ENCODE data around the gene CDC42BPA.
"Not testable (repeated sequence)": the region's sequence is repeated elsewhere in the genome, so short reads cannot be mapped to it uniquely, and the experiment has no call there.

Gene CDC42BPA

GRCh38 chr1:227112538-227112937, 205.8 kb downstream of the CDC42BPA start:
- no peak for DNase-seq

DNA sequence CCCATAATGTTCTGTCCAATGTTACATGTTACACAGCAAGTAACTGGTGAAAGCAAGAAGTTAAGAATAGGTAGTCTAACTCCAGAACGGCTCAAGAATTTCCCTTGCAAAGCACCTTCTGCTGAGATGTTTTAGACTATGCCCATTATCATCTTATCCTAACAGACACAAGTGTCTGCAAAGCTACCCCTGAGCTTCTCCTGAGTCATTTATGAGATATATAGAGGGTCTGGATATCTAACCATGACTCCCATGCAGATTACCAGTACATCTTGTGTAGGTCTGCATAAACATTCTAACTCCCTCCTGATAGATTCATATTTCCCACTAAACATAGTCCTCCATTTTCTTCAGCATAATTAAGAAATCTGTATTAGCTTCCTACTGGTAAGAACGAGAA, 206.5 kb downstream of the CDC42BPA start:
- no peak for DNase-seq

DNA sequence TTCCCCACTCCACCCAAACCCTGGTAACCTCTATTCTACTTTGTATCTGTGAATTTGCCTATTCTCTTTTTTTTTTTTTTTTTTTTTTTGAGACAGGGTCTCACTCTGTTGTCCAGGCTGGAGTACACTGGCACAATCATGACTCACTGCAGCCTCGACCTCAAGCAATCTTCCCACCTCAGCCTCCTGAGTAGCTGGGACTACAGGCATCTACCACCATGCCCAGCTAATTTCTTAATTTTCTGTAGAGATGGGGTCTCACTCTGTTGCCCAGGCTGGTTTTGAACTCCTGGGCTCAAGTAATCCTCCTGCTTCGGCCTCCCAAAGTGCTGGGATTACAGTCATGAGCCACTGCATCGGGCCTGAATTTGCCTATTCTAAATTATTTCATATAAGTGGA, 213.0 kb downstream of the CDC42BPA start:
- DNase-seq: not testable (repeated sequence)

DNA sequence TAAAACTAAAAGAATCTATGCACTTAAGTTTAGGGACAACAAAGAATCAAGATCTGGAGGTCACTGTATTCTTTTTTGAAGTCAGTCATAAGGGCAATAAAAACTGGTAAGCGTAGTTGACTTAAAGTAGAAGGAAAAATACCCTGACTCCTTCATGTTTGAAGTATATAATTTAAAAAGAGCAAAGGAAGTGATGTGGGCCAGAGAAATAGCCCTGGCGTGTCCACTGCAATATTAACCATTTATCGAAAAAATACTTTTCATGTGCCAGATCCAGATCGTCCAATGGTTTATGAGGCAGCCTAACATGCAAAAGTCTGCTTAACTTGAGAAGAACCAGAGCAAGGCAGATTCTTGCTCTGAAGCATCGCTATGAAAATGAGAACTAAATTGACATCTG, 216.2 kb downstream of the CDC42BPA start:
- no peak for DNase-seq

GRCh38 chr1:227094249-227094966, 223.9 kb downstream of the CDC42BPA start:
- no peak for DNase-seq

GRCh38 chr1:227093309-227093708, 225.0 kb downstream of the CDC42BPA start:
- no peak for DNase-seq

DNA sequence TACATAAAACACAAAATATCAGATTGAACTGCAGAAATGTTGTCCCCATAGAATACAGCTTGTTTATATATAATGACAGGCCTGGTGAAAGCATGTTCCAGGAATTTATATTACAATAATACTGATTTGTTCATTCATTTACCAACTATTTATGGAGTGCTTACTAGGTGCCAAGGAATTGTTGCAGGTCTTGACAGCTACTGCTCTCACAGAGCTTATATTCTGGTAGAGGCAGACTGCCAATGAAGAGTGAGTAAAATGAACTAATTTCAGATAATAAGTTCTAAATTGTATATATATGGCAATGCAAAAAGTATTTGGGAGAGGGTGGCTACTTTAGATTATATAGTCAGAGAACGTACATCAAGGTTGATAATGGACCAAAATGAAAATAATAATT, 226.2 kb downstream of the CDC42BPA start:
- no peak for DNase-seq

- no peak for DNase-seq
Measured at GRCh38 chr1:227086636-227087035, 231.7 kb downstream of the CDC42BPA start.

- DNase-seq: no peak
Measured at GRCh38 chr1:227082999-227083746, 235.1 kb downstream of the CDC42BPA start.

DNA sequence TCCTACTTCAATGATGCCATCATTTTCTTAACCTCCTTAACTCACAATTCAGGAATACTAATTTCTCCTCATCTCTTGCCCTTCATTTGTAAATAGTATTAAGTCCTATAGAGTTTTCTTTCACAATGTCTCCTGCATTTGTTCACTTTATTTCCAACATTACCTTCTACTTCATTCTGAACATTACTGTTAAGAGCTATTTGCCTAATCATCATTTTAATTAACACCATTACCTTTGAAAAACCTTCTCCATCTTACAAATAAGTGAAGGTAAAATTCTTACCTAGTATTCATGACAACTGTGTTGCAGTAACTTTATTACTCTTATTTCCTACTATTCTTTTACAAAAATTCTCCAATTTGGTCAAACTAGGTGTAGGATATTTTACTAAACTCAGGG, 240.5 kb downstream of the CDC42BPA start:
- DNase-seq: no peak

DNA sequence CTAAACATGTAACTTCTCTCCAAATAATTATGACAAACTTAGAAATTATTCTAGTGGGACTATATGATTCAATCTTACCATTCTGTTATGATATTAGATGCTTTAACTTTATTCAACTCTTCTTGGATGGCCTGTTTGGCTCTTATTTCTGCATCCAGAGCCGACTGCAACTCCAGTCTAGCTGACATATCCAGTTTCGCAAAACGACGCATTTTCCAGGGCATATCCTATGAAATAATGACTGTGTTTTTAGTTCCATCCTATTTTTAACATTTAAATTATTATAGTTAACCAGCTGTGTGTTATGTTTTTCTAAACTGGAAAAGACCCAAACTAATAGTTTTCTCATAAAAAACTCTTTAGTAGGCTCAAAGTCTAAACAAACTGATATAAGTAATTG, 244.5 kb downstream of the CDC42BPA start:
- no peak for DNase-seq

DNA sequence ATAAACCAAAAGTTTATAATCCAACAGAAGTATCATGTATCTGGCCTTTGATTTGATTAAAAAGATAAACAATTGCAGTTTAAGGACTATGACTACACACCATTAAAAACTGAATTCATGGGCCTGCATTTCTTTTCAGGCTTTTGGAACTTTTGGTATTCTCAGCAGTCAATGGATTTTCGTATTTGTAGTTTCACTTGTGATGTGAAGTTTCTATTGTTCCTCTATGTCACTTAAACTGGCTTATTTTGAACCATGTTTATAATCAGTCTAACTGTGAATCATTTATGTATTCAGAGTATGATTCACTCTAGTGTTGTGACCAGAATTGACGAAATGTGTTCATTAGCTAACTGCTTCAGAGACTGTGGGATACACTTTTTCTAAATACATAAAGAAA, 245.3 kb downstream of the CDC42BPA start:
- DNase-seq: no peak

GRCh38 chr1:227071895-227072587, 246.3 kb downstream of the CDC42BPA start:
- no peak for DNase-seq

GRCh38 chr1:227070638-227071285, 247.5 kb downstream of the CDC42BPA start:
- DNase-seq: no peak

DNA sequence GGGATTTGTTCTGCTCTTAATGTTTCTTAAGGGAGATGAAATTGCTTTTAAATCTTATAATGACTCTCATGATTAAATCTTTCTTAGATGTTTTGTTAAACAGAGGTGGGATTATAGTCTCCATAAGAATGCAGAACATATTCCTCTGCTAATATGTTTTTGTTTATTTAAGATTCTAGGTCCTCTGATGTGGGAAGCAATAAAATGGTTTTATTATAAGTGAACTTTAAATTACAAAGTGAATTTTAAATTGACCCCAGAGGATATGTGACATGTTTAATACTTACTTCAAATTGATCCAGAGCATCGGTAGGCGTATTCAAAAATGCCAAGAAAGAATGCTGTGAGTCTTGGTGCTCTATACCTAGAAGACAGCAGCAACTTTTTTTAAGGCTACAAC, 248.8 kb downstream of the CDC42BPA start:
- no peak for DNase-seq

DNA sequence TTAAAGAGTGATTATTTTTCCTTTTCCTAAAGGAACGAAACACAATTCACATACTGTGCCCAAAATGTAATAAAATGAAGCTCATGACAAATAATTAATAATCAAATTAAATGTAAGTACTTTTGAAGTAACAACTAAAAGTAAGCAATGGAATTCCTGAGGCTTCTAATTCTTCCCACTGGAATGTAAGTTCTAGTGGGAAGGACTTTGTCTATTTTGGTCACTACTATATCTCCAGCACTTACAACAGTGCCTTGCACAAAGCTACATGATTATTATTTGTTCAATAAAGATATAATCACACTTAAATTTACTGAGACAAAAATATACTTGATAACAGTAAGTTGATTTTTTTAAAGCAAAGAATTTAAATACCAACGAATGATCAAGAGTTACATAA, 249.4 kb downstream of the CDC42BPA start:
- DNase-seq: no peak

- DNase-seq: no peak
Measured at GRCh38 chr1:227066999-227067398, 251.3 kb downstream of the CDC42BPA start.

GRCh38 chr1:227065311-227065710, 253.0 kb downstream of the CDC42BPA start:
- no peak for DNase-seq

DNA sequence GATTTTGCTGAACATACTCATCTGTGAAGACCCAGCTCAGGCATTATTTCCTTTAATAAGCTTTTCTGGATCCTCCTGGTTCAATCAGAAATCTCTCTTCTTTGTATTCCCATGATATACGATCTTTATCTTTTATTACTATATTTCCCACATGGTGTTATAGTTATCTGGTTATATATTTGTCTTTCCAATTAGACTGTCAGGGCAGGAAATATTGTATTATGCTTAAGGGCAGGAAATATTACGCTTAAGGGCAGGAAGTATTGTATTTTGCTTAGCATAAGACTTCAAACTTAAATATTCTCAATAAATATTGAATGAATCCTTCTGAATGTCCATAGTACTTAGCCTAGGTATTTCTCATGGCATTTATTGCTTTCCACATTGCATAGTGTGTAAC, 256.0 kb downstream of the CDC42BPA start:
- no peak for DNase-seq

GRCh38 chr1:227059076-227059475, 259.2 kb downstream of the CDC42BPA start:
- DNase-seq: no peak

GRCh38 chr1:227058321-227058751, 260.0 kb downstream of the CDC42BPA start:
- no peak for DNase-seq

GRCh38 chr1:227049253-227049652, 269.0 kb downstream of the CDC42BPA start:
- no peak for DNase-seq

DNA sequence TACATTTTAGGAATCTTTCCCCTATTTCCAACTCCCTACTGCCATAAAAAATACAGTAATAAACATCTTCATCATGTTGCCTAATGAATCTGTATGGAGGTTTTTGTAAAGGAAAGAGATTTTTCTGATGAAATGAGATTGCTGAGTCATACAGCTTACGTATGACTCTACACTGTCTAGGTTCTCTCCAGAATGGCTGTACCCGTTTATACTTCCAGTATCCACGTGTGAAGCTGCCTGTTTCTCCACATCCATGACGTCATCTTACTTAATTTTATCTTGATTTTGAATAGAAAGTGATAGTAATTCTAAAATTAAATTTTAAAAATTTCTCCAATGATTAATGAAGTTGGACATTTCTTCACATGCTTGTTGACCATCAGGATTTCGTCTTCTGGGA, 274.5 kb downstream of the CDC42BPA start:
- no peak for DNase-seq
